Measurements from ENCODE around the gene CDC27.

- TF ChIP-seq TAF1 (IDR thresholded peaks at IDR 0.05; ENCODE audit: borderline replicate concordance, insufficient read depth, low read length) (no peak), POLR2AphosphoS5 (IDR thresholded peaks at IDR 0.05; ENCODE audit: low read depth, low read length) (no peak), REST (IDR thresholded peaks at IDR 0.05; ENCODE audit: insufficient read depth in 1 of 2, low read depth in 2 of 2, low read length in 2 of 2) (no peak)
Observed at GRCh38 chr17:47177261-47177660, 11.8 kb downstream of the CDC27 start.
